GM13976 (cell line): ENCODE data around the gene PIGC.

Experiments
- DNase-seq: peaks from one replicate; pipeline ENCODE4 v3.0.0; 2012; ENCODE audit warnings: low spot score
- in situ Hi-C: fragments of 300-500 bp; cut with MboI; formaldehyde crosslinking; loops from one replicate; pipeline ENCODE4 v1.12.0; 2022; ENCODE audit warnings: low sequenced_read_pairs, mixed read lengths, inconsistent platforms; ENCODE audit not compliant: unreplicated experiment
- TF ChIP-seq, protein P1 (sequence below): IDR thresholded peaks from 2 replicates; pipeline ENCODE4 v1.5.1; 2012; ENCODE audit warnings: borderline replicate concordance, mild to moderate bottlenecking; ENCODE audit not compliant: insufficient read depth; ENCODE audit errors: extremely low read depth, missing control alignments, control extremely low read depth

The PIGC gene

GRCh38 chr1:172453153-172453545 is 9.3 kb upstream of the PIGC start:
- in situ Hi-C loops, result loop anchor here (10.0 kb wide), 1 partner anchor 252 kb away; no protein-coding TSS in a partner anchor
- TF ChIP-seq, protein P1, sequence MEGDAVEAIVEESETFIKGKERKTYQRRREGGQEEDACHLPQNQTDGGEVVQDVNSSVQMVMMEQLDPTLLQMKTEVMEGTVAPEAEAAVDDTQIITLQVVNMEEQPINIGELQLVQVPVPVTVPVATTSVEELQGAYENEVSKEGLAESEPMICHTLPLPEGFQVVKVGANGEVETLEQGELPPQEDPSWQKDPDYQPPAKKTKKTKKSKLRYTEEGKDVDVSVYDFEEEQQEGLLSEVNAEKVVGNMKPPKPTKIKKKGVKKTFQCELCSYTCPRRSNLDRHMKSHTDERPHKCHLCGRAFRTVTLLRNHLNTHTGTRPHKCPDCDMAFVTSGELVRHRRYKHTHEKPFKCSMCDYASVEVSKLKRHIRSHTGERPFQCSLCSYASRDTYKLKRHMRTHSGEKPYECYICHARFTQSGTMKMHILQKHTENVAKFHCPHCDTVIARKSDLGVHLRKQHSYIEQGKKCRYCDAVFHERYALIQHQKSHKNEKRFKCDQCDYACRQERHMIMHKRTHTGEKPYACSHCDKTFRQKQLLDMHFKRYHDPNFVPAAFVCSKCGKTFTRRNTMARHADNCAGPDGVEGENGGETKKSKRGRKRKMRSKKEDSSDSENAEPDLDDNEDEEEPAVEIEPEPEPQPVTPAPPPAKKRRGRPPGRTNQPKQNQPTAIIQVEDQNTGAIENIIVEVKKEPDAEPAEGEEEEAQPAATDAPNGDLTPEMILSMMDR, result no peak
- DNase-seq, result no peak

DNA sequence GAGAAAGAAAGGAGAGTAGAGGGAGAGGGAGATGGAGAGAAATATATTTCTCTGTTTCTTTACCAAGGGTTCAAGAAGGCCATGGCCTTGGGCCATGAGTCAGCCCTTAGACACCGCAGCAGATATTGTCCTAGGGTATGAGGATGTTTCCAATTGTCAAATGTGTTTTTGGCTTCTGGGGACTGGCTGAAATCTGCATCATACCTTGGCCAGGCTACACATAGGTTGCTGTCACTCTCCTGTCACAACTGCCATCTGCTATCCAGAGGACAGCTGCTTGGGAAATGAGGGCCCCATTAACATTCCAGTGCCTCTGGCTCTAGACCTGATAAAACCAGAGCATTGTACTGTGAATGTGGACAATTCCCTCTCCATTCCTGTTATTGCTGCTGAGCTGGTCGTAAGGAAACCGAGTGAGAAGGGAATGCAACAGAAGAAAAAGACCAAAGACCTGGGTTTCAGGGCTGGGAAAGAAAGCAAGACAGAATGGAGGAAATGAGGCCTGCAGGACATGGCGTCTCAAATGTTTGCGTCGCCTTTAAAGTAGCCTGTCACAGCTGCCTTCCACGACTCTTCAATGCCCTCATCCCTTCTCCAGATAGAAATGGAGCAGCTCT is 8.8 kb upstream of the PIGC start:
- DNase-seq, result no peak
- in situ Hi-C loops, result loop anchor here (10.0 kb wide), 1 partner anchor 252 kb away; no protein-coding TSS in a partner anchor
- TF ChIP-seq, protein P1, result no peak

DNA sequence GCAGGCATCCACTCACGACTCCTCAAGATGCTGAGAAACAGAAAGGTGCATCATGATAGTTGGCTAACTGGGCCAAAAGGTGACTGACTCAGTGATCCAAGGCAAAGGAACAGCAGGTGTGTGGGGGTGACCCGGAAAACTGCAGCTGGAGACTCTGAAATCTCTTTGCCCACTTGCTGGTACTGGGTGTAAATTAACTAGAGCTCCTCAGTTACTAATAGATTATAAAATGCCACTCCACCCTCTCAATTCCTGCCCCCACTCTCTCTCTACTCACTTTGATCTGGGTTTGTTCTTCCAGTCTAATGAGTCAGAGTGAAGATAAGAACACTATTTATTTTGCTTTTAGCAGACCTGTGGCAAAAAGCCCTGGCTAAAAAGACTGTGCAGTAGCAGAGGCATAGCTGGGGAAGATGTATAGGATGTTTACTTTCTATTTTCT is 7.2 kb upstream of the PIGC start:
- TF ChIP-seq, protein P1, result no peak
- DNase-seq, result no peak
- in situ Hi-C loops, result loop anchor here (10.0 kb wide), 1 partner anchor 254 kb away; no protein-coding TSS in a partner anchor

GRCh38 chr1:172450524-172450885 is 6.6 kb upstream of the PIGC start:
- TF ChIP-seq, protein P1, result no peak
- in situ Hi-C loops, result loop anchor here (10.0 kb wide), 1 partner anchor 254 kb away; no protein-coding TSS in a partner anchor
- DNase-seq, result no peak

GRCh38 chr1:172449585-172450523 is 6.0 kb upstream of the PIGC start:
- in situ Hi-C loops, result loop anchor here (10.0 kb wide), 1 partner anchor 255 kb away; no protein-coding TSS in a partner anchor
- peak; percentile 66 for DNase-seq
- TF ChIP-seq, protein P1, result peak; percentile 73

GRCh38 chr1:172448995-172449584 is 5.2 kb upstream of the PIGC start:
- DNase-seq, result no peak
- in situ Hi-C loops, result no loop called here
- TF ChIP-seq, protein P1, result no peak
